Ascending aorta (tissue), 2 donors: ENCODE data around the gene IL4R. TPM values are rescaled to one million over a fixed set of nuclear protein-coding genes. Genes with fewer than 3 reads are reported as not detected.

ENCODE experiments used
- DNase-seq, 2 donors: peaks; one replicate each; pipeline ENCODE4 v3.0.0-alpha.2; 2019; ENCODE audit warnings: low spot score in 2 of 2
- H3K27ac ChIP-seq, 2 donors: fragments of 200-600 bp; sonication (generic); one replicate each; pipeline ENCODE4 v1.5.1; 2016 to 2017; ENCODE audit warnings: mild to moderate bottlenecking in 1 of 2
- H3K27me3 ChIP-seq: fragments of 200-600 bp; sonication (generic); one replicate; pipeline ENCODE4 v1.5.1; 2017
- H3K36me3 ChIP-seq, 2 donors: fragments of 200-600 bp; sonication (generic); one replicate each; pipeline ENCODE4 v1.5.1; 2016
- H3K4me1 ChIP-seq, 2 donors: fragments of 200-600 bp; sonication (generic); one replicate each; pipeline ENCODE4 v1.5.1; 2016 to 2017; ENCODE audit warnings: mild to moderate bottlenecking in 1 of 2
- H3K4me3 ChIP-seq, 2 donors: fragments of 200-600 bp; sonication (generic); one replicate each; pipeline ENCODE4 v1.5.1; 2016 to 2017; ENCODE audit warnings: mild to moderate bottlenecking in 1 of 2
- H3K9me3 ChIP-seq, 2 donors: fragments of 200-600 bp; sonication (generic); one replicate each; pipeline ENCODE4 v1.5.1; 2016
- CTCF ChIP-seq, 3 experiments: fragments of 200-600 bp in 2 of 3; fragments of 450-650 bp in 1 of 3; sonication (generic) in 2 of 3; IDR thresholded peaks; one replicate each; pipeline ENCODE4 v1.5.1; 2016 to 2019; ENCODE audit warnings: antibody characterized with exemption in 3 of 3, mild to moderate bottlenecking in 1 of 3, moderate library complexity in 1 of 3
- intact Hi-C: fragments of 100-400 bp; cut with DNase I; formaldehyde crosslinking; loops from one replicate; pipeline ENCODE4 v1.15.1; 2023
- total RNA-seq: library from RNA; depleted of rRNA; stranded (reverse); fragments of >200 nt; gene quantifications from one replicate; pipeline ENCODE4 v1.1.0, GENCODE V29; 2016

IL4R gene
- total RNA-seq, 1 donor from 2014 or later = 88.7 TPM

- Histone ChIP-seq H3K9me3 (no peaks in the 10 kb centered on the region), H3K4me3 (no peak overlapping the region), H3K4me1 (no peaks in the 10 kb centered on the region), H3K27me3 (no peaks in the 10 kb centered on the region), H3K36me3 (peaks cover 62 to 82% of the 10 kb centered on the region in 2 donors), H3K27ac (no peak overlapping the region)
- no peak for DNase-seq
- TF ChIP-seq CTCF (IDR thresholded peaks at IDR 0.05) = no peak
- intact Hi-C loops = no loop called here
These were observed 38.2 kb downstream of the IL4R start for GRCh38 chr16:27351989-27352388.

- no peak for DNase-seq
- Histone ChIP-seq H3K4me3 (no peak overlapping the region), H3K9me3 (no peaks in the 10 kb centered on the region), H3K36me3 (peaks cover 65 to 81% of the 10 kb centered on the region in 2 donors), H3K4me1 (no peaks in the 10 kb centered on the region), H3K27me3 (no peaks in the 10 kb centered on the region), H3K27ac (no peak overlapping the region)
- intact Hi-C loops = no loop called here
- no peak for TF ChIP-seq CTCF (IDR thresholded peaks at IDR 0.05)
These were observed 40.1 kb downstream of the IL4R start for GRCh38 chr16:27353853-27354252.

GRCh38 chr16:27355610-27356009, 41.8 kb downstream of the IL4R start:
- Histone ChIP-seq H3K4me3 (no peak overlapping the region), H3K27me3 (no peaks in the 10 kb centered on the region), H3K27ac (no peak overlapping the region), H3K4me1 (no peaks in the 10 kb centered on the region), H3K36me3 (peaks cover 63 to 80% of the 10 kb centered on the region in 2 donors), H3K9me3 (no peaks in the 10 kb centered on the region)
- no peak for DNase-seq
- intact Hi-C loops = no loop called here
- peak; percentile 18 to 33 (median 30) for TF ChIP-seq CTCF (IDR thresholded peaks at IDR 0.05)

- Histone ChIP-seq H3K27ac (no peak overlapping the region), H3K36me3 (peaks cover 60 to 80% of the 10 kb centered on the region in 2 donors), H3K27me3 (no peaks in the 10 kb centered on the region), H3K4me1 (no peaks in the 10 kb centered on the region), H3K4me3 (no peak overlapping the region), H3K9me3 (no peaks in the 10 kb centered on the region)
- TF ChIP-seq CTCF (IDR thresholded peaks at IDR 0.05) = no peak
- no peak for DNase-seq
- intact Hi-C loops = no loop called here
These were observed 43.0 kb downstream of the IL4R start for GRCh38 chr16:27356794-27357193.

GRCh38 chr16:27359051-27359450, 45.3 kb downstream of the IL4R start:
- H3K4me1 ChIP-seq = no peaks in the 10 kb centered on the region
- DNase-seq = no peak
- H3K4me3 ChIP-seq = no peak overlapping the region
- no peak overlapping the region for H3K27ac ChIP-seq
- H3K36me3 ChIP-seq = peaks cover 50 to 80% of the 10 kb centered on the region in 2 donors
- H3K27me3 ChIP-seq = no peaks in the 10 kb centered on the region
- H3K9me3 ChIP-seq = no peaks in the 10 kb centered on the region
- TF ChIP-seq CTCF (IDR thresholded peaks at IDR 0.05) = no peak
- intact Hi-C loops = no loop called here

GRCh38 chr16:27359615-27360014, 45.8 kb downstream of the IL4R start:
- DNase-seq = no peak
- Histone ChIP-seq H3K36me3 (peaks cover 45 to 74% of the 10 kb centered on the region in 2 donors), H3K4me3 (no peak overlapping the region), H3K27me3 (no peaks in the 10 kb centered on the region), H3K27ac (no peak overlapping the region), H3K4me1 (no peaks in the 10 kb centered on the region), H3K9me3 (no peaks in the 10 kb centered on the region)
- intact Hi-C loops = loop anchor here (10.0 kb wide), 1 partner anchor 45 kb away; the partner anchor contains the start of gene IL4R
- TF ChIP-seq CTCF (IDR thresholded peaks at IDR 0.05) = no peak
